Skin of body (tissue), 2 donors: ENCODE measurements around the gene PICK1. TPM values are rescaled to one million over a fixed set of nuclear protein-coding genes. Genes with fewer than 3 reads are reported as not detected.

Experiments
- DNase-seq: peaks from one replicate; lab custom pipeline; 2025; lab: John Stamatoyannopoulos, UW
- total RNA-seq: library from RNA; depleted of rRNA; stranded (reverse); fragments of >200 nt; gene quantifications from one replicate; pipeline ENCODE4 v1.2.3, GENCODE V29; 2014

PICK1 gene
- total RNA-seq, 1 donor from 2014 or later, result 15.4 TPM

GRCh38 chr22:38087855-38088254 is 30.7 kb downstream of the PICK1 start:
- DNase-seq, result no peak

DNA sequence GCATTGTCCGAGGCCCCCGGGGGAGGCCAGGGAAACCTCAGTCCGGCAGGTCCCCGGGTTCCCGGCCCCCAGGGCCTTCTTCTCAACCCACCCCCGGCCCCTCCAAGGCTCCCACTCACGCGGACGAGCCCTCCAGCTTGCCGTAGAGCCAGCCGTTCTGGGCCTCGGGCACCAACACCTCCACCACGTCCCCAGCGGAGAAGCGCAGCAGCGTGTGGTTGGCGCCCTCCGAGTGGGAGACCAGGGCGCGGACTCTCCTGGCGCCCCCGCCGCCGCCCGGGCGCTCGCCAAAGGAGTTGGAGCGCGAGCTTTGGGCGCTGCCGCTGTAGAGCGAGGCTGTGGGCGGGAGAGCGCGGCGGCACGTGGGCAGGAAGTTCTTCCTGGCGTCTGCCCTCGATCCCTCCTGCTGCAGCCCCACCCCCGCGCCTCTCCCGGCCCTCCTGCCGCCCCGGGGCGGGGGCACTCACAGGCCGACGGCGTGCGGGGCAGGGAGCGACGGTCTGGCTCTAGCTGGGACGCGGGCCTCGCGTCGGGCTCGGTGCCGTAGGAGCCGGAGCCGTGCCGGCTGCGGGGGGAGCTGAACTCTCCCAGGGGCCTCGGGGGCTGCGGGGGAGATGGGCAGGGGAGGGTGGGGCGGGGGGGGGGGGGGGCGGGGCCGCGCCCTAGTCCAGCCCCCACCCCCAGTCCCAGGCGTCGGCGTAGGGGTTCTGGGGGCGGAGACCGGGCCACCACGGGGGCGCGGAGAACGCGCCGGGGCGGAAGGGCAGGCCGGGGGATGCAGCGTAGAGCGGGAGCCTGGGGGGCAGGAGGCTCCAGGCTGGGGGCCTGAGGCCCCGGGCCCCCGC is 31.6 kb downstream of the PICK1 start:
- no peak for DNase-seq

DNA sequence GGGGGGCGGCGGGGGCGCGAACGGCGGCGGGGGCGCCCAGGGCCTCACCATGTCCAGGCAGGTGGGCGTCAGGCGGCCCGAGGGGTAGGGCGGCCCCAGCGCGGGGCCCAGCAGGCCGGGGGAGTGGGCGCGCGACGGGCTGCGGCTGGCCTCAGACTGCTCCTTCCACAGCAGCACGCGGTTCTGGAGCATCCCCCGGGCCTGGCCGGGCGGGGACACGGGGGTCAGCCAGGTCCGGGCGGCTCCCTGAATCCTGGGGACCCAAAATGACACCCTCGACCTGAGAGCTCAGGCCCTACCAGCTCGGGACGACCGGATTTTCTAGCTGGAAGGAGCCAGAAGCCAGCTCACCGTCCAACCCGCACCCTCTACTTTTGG is 32.3 kb downstream of the PICK1 start:
- no peak for DNase-seq

GRCh38 chr22:38097058-38097457 is 39.9 kb downstream of the PICK1 start:
- no peak for DNase-seq

DNA sequence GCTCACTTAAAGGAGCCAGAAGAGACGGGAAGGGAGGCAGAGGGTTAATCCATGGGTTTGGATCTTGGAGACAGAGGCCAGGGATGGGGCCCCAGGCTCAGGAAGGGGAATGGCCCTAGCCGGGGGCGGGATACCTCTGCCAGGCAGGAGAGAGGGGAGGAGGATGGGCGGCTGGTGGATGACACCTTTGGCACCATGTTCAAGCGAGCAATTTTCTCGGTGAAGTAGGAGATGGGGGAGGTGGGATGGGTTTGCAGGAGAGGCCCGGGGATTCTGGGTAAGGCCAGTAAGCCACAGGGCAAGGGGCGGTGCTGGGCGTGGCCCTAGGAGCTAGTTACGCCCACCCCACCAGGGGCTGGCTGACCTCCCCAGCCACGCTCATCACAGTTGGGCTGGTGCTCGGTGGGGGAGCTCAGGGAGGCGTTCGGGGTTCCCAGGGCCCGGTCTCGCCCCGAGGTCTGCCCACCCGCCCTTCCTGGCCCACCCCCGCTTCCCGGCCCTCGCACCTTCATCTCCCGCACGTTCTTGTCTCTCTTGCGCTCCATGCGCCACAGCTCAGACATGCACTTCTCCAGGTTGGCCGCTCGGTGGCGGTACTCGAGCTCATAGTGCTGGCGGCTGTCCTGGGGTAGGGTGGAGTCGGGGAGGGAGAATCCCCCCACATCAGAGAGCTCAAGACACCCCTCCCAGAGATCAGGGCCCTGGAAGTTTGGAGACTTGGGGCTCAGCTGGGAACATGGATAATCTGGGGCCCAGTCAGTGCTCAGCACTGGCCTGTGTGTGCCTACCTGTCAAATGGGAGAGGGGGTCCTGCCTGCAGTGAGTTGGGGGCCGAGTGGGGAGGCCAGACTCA is 40.6 kb downstream of the PICK1 start:
- no peak for DNase-seq

DNA sequence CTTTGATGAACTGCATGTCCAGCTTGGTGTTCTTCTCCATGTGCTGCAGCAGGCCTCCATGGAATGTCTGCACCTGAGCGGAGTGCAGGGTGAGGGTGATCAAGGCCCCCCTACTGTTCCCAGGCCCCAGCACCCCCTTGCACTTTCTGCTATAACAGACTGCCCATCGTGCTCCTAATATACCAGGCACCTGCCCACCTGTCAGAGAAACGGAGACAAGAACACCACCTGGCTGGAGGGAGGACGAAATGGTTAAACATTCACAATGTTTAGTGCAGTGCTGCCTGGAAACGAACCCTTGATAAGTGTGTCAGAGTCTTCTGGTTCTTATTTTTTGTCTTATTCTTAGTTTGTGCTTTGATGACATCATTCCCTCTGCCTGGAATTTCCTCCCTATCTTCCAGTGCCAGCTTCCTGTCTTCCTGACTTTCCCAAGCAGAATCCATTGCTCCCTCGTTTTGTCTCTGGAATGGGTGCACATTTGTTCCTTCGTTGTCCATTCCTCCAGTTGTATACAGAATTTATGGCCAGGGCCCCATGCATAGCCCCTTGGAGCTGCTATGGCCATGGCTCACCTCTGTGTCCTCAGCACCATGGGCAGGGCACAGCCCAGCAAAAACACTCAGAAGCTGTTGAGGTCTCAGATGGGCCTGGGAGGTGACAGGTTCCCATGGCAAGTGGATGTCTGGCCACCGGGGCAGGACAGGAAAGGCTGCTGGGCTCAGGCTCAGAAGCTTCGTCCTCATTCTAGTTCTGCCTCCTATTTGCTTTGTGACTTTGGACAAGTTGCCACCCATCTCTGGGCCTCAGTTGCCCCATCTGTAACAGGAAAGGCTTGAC is 41.4 kb downstream of the PICK1 start:
- peak; percentile 56 for DNase-seq

GRCh38 chr22:38103641-38104040 is 46.4 kb downstream of the PICK1 start:
- no peak for DNase-seq

DNA sequence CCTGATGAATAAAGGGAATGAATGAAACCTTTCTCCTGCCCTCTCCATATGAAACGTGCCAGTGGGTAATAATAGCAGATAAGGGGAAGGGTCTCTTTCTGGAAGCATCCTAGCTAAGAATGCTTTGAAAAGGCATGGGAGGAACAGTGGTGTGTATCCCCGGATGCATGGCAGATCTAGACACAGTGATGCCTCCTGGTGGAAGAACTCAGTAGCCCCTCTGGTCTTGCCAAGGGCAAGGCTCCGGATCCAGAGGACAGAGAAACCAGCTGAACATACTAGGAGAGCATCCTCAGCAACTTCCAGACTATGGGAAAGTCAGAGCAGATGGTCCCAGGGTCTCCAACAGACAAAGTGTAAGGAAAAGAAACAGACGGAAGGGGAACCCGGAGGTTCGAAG is 46.9 kb downstream of the PICK1 start:
- no peak for DNase-seq

GRCh38 chr22:38106814-38107578 is 49.8 kb downstream of the PICK1 start:
- DNase-seq, result no peak

GRCh38 chr22:38107692-38108515 is 50.7 kb downstream of the PICK1 start:
- no peak for DNase-seq

GRCh38 chr22:38108561-38109319 is 51.5 kb downstream of the PICK1 start:
- no peak for DNase-seq

DNA sequence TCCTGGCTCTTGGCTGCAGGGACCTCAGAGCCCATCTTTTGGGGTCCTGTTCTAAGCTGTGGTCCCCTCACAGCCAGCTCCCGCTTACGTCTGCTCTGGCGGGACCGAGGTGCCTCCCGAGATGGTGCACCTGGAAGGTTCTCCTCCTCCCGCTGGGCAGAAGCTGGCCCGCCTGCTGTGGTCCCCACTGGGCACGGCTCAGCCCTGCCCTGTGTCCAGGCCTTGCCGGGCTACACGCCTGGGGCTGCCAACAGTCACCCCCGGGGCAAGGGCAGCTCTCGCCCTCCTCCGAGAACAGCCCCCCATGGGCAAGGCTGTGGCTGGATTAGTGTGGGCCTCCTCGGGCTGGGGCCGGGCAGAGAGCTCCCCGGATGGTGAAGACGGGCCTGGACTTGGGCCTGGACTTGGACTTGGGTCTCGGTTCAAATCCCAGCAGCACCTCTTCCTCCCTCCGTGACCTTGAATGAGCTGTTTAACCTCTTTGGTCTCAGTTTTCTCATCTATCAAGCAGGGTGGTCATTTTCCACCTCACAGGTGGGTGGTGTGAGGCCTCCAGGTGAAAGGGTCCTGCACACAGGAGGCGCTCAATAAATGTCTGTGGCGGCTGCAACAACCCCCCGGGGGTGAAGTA is 52.3 kb downstream of the PICK1 start:
- no peak for DNase-seq

- no peak for DNase-seq
Observed at GRCh38 chr22:38110008-38110862, 53.0 kb downstream of the PICK1 start, which contains the start of gene BAIAP2L2. BAIAP2L2 (minus strand) TSS chr22:38110684; CDS start chr22:38110525, 159 bp downstream.

DNA sequence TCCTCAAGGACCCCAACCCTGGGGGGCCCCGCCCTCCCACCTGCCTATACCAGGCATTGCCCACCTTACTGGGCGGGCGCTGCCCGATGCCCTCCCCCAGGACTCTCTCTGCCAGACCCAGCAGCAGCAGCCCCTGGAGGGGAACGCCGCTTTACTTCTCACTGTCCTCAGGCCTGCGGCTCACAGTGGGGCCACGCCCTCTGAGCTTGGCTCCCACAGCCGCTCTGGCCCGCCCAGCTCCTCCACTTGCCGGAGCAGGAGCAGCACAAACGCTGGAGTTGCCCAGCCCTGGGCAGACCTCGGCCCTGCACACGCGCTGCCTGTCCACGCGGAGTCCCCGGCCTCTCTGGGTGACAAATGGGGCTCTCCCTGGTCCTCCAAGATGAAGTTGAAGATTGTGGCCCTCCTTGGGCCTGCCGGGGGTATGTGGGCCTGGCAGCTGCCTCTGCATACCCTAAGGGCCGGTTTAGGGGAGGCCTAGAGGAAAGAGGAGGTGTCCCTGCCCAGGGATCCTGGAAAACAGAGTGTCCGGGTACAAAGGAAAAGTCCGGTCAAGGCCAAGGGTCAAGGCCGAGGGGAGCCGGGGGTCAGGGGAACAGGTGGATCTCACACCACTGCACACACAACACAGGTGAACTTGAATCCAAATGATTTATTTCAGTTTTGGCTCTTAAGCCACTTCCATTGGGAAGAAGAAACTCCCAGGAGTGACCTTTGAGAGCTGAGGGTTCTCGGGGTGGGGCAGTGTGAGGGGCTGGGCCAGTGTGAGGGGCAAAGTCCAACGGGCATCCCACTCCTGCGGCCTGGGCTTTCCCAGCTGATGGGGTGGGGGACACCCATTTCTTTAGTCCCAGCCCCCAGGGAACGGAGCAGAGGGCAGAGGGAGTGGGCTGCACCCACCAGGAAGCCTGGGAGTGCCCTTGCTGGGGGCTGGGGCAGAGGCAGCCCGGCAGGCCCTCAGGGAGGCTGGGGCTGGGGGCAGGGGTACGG is 54.0 kb downstream of the PICK1 start:
- DNase-seq, result no peak

- DNase-seq, result no peak
Observed at GRCh38 chr22:38111925-38112355, 54.7 kb downstream of the PICK1 start.

DNA sequence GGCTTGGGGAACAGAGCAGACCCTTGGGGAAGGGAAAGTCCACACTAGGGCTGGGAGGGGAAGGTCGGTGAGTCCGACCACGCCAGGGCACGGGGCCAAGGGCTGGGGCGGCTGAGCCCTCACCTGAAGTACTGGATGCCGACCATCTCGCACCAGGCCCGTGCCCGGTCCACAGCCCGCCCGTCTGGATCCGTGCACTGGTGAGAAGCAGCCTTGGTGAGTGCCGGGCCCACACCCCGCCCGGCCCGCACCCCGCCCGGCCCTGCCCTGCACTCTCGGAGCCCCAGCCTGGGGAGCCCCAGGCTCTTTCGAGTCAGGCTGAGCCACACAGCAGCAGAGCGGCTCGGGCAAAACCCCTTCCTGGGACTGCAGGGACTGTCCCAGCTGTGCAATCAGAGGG is 55.2 kb downstream of the PICK1 start:
- no peak for DNase-seq
